H1 (cell line): Measurements from ENCODE around the gene SORCS3. TPM values are rescaled to one million over a fixed set of nuclear protein-coding genes. Genes with fewer than 3 reads are reported as not detected.

Experiments used
- BCL11A ChIP-seq, 2 experiments: IDR thresholded peaks; one replicate each; pipeline ENCODE4 v1.6.1; 2011; ENCODE audit warnings: low read depth in 2 of 2, low read length in 2 of 2, mild to moderate bottlenecking in 2 of 2
- FOSL1 ChIP-seq: IDR thresholded peaks from 2 replicates; pipeline ENCODE4 v1.6.1; 2011; ENCODE audit warnings: mild to moderate bottlenecking, low read depth, low read length, moderate library complexity; ENCODE audit not compliant: insufficient read depth
- SIX5 ChIP-seq: IDR thresholded peaks from 2 replicates; pipeline ENCODE4 v1.6.1; 2011; ENCODE audit warnings: mild to moderate bottlenecking, low read depth, low read length
- SP4 ChIP-seq: IDR thresholded peaks from 2 replicates; pipeline ENCODE4 v1.6.1; 2012; ENCODE audit warnings: low read length, inconsistent platforms
- ZNF274 ChIP-seq: IDR thresholded peaks from 2 replicates; pipeline ENCODE4 v1.7.0; 2012; ENCODE audit warnings: low read length, borderline replicate concordance; ENCODE audit errors: extremely low read depth
- polyA plus RNA-seq, 7 experiments: library from polyadenylated mRNA; depleted of rRNA in 3 of 7; stranded (reverse) in 5 of 7; unstranded in 2 of 7; fragments of >200 nt in 5 of 7; fragments of 200-250 nt in 2 of 7; gene quantifications; 1 replicate in 5 of 7; 2 replicates in 1 of 7; 4 replicates in 1 of 7; pipeline versions ENCODE4 v1.2.1 to v1.2.3, GENCODE V29; 2011 to 2013; ENCODE audit warnings: missing spikeins in 2 of 7, mixed read lengths in 2 of 7
- total RNA-seq: library from RNA; stranded (reverse); fragmentation: NEBNext Ultra II Directional; extraction: Animal tissue kit (Norgen Biotek cat#: 25700); gene quantifications from 2 replicates; pipeline ENCODE4 v1.2.1, GENCODE V29; 2021

The SORCS3 gene
- total and polyA plus RNA-seq, 2 of the 8 experiments (the other 6 are each of a cell fraction or from before 2014, with no cell fraction given) = 0.26 to 0.88 TPM

DNA sequence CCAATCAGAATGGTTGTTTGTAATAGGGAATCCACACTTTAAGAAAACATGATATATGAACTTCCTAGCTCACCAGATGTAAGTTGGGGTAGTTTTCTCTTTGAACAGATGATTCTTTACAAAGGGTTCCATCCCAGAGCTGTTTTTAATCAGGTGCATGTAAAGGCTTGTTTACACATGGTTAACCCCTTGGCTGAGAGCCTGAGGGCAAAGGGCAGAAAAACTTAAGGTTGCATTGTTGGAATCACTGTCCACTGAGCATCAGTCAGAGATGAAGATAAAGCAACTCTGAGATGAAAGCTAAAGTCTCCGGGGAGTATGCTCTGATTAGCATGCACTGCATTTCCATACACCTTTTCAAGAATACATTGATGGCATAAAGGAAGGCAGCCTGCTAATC is 518.2 kb downstream of the SORCS3 start (continued):
- no peak for TF ChIP-seq SP4
- no peak for TF ChIP-seq ZNF274
- no peak for TF ChIP-seq BCL11A (IDR thresholded peaks at IDR 0.05; ENCODE audit: low read depth in 2 of 2, low read length in 2 of 2)
- TF ChIP-seq FOSL1 = no peak
- no peak for TF ChIP-seq SIX5
- TF ChIP-seq, all 59 proteins: peak for 0
